ENCODE measurements around the gene GJB3. TPM values are rescaled to one million over a fixed set of nuclear protein-coding genes. Genes with fewer than 3 reads are reported as not detected.
A peak's percentile ranks its signal among the peaks of the same experiment; 100 is the strongest.

Gene GJB3
- total and polyA plus RNA-seq, 2 donors: 0.66 to 4.5 TPM

GRCh38 chr1:34787461-34788420 is 6.7 kb downstream of the GJB3 start:
- Histone ChIP-seq H3K27ac (ENCODE audit: low read depth in 1 of 2, low read length in 1 of 2) (no peak overlapping the region), H3K4me3 (ENCODE audit: low read length in 2 of 2) (no peak overlapping the region), H3K4me1 (ENCODE audit: control insufficient read depth in 2 of 2, insufficient read depth in 2 of 2, low read length in 2 of 2) (peaks cover 0 to 5% of the 10 kb centered on the region in 2 donors), H3K9me3 (ENCODE audit: control insufficient read depth in 2 of 2, insufficient read depth in 1 of 2, low read length in 1 of 2) (peaks cover 0 to 2% of the 10 kb centered on the region in 2 donors), H3K36me3 (ENCODE audit: control insufficient read depth in 2 of 2, insufficient read depth in 2 of 2, low read length in 1 of 2) (no peaks in the 10 kb centered on the region), H3K27me3 (ENCODE audit: control insufficient read depth in 2 of 2, insufficient read depth in 1 of 2, low read length in 1 of 2) (peaks cover 5 to 46% of the 10 kb centered on the region in 2 donors)
- no peak for DNase-seq (ENCODE audit: low read depth in 6 of 9, low spot score in 9 of 9)
- WGBS: 79% methylated on average over 9 of the region's 9 CpGs

- Histone ChIP-seq H3K27ac (ENCODE audit: low read depth in 1 of 2, low read length in 1 of 2) (no peak overlapping the region), H3K27me3 (ENCODE audit: control insufficient read depth in 2 of 2, insufficient read depth in 1 of 2, low read length in 1 of 2) (peaks cover 13 to 50% of the 10 kb centered on the region in 2 donors), H3K4me1 (ENCODE audit: control insufficient read depth in 2 of 2, insufficient read depth in 2 of 2, low read length in 2 of 2) (peaks cover 0 to 5% of the 10 kb centered on the region in 2 donors), H3K9me3 (ENCODE audit: control insufficient read depth in 2 of 2, insufficient read depth in 1 of 2, low read length in 1 of 2) (peaks cover 0 to 2% of the 10 kb centered on the region in 2 donors), H3K4me3 (ENCODE audit: low read length in 2 of 2) (no peak overlapping the region), H3K36me3 (ENCODE audit: control insufficient read depth in 2 of 2, insufficient read depth in 2 of 2, low read length in 1 of 2) (no peaks in the 10 kb centered on the region)
- WGBS: 92% methylated on average over 6 of the region's 6 CpGs
- DNase-seq (ENCODE audit: low read depth in 6 of 9, low spot score in 9 of 9): no peak
Observed at GRCh38 chr1:34790985-34791384, 10.0 kb downstream of the GJB3 start.

GRCh38 chr1:34792424-34792823 is 11.4 kb downstream of the GJB3 start:
- Histone ChIP-seq H3K9me3 (ENCODE audit: control insufficient read depth in 2 of 2, insufficient read depth in 1 of 2, low read length in 1 of 2) (peaks cover 0 to 2% of the 10 kb centered on the region in 2 donors), H3K4me1 (ENCODE audit: control insufficient read depth in 2 of 2, insufficient read depth in 2 of 2, low read length in 2 of 2) (peaks cover 0 to 5% of the 10 kb centered on the region in 2 donors), H3K27me3 (ENCODE audit: control insufficient read depth in 2 of 2, insufficient read depth in 1 of 2, low read length in 1 of 2) (peaks cover 13 to 47% of the 10 kb centered on the region in 2 donors), H3K36me3 (ENCODE audit: control insufficient read depth in 2 of 2, insufficient read depth in 2 of 2, low read length in 1 of 2) (no peaks in the 10 kb centered on the region), H3K4me3 (ENCODE audit: low read length in 2 of 2) (peak overlapping the region in 1 of 2 donors; percentile 27), H3K27ac (ENCODE audit: low read depth in 1 of 2, low read length in 1 of 2) (peak overlapping the region in 1 of 2 donors; percentile 11)
- 65% methylated on average over 10 of the region's 10 CpGs for WGBS
- no peak for DNase-seq (ENCODE audit: low read depth in 6 of 9, low spot score in 9 of 9)

GRCh38 chr1:34792868-34793727 is 12.1 kb downstream of the GJB3 start, which contains the start of gene GJA4:
Gene GJA4, plus strand, starts transcription at chr1:34792999. Its CDS starts 1,215 bp downstream, at chr1:34794214.
- DNase-seq (ENCODE audit: low read depth in 6 of 9, low spot score in 9 of 9): no peak
- WGBS: 15% methylated on average over 45 of the region's 45 CpGs

GRCh38 chr1:34794001-34794789 is 13.2 kb downstream of the GJB3 start:
- Histone ChIP-seq H3K4me1 (ENCODE audit: control insufficient read depth in 2 of 2, insufficient read depth in 2 of 2, low read length in 2 of 2) (peaks cover 0 to 5% of the 10 kb centered on the region in 2 donors), H3K27me3 (ENCODE audit: control insufficient read depth in 2 of 2, insufficient read depth in 1 of 2, low read length in 1 of 2) (peaks cover 13 to 47% of the 10 kb centered on the region in 2 donors), H3K4me3 (ENCODE audit: low read length in 2 of 2) (no peak overlapping the region), H3K27ac (ENCODE audit: low read depth in 1 of 2, low read length in 1 of 2) (no peak overlapping the region), H3K9me3 (ENCODE audit: control insufficient read depth in 2 of 2, insufficient read depth in 1 of 2, low read length in 1 of 2) (peaks cover 0 to 2% of the 10 kb centered on the region in 2 donors), H3K36me3 (ENCODE audit: control insufficient read depth in 2 of 2, insufficient read depth in 2 of 2, low read length in 1 of 2) (no peaks in the 10 kb centered on the region)
- 95% methylated on average over 40 of the region's 40 CpGs for WGBS
- no peak for DNase-seq (ENCODE audit: low read depth in 6 of 9, low spot score in 9 of 9)

More at GRCh38 chr1:34792868-34793727, 12.1 kb downstream of the GJB3 start, which contains the start of gene GJA4:
- peaks cover 13 to 47% of the 10 kb centered on the region in 2 donors for H3K27me3 ChIP-seq (ENCODE audit: control insufficient read depth in 2 of 2, insufficient read depth in 1 of 2, low read length in 1 of 2)
- H3K4me1 ChIP-seq (ENCODE audit: control insufficient read depth in 2 of 2, insufficient read depth in 2 of 2, low read length in 2 of 2): peaks cover 0 to 5% of the 10 kb centered on the region in 2 donors
- H3K27ac ChIP-seq (ENCODE audit: low read depth in 1 of 2, low read length in 1 of 2): peak within 1 kb of the TSS in 1 of 2 donors; percentile 11
- no peaks in the 10 kb centered on the region for H3K36me3 ChIP-seq (ENCODE audit: control insufficient read depth in 2 of 2, insufficient read depth in 2 of 2, low read length in 1 of 2)
- peaks cover 0 to 2% of the 10 kb centered on the region in 2 donors for H3K9me3 ChIP-seq (ENCODE audit: control insufficient read depth in 2 of 2, insufficient read depth in 1 of 2, low read length in 1 of 2)
- peak within 1 kb of the TSS in 1 of 2 donors; percentile 27 for H3K4me3 ChIP-seq (ENCODE audit: low read length in 2 of 2)

GRCh38 chr1:34794790-34795180 is 13.8 kb downstream of the GJB3 start:
- Histone ChIP-seq H3K36me3 (ENCODE audit: control insufficient read depth in 2 of 2, insufficient read depth in 2 of 2, low read length in 1 of 2) (no peaks in the 10 kb centered on the region), H3K27ac (ENCODE audit: low read depth in 1 of 2, low read length in 1 of 2) (no peak overlapping the region), H3K4me3 (ENCODE audit: low read length in 2 of 2) (no peak overlapping the region), H3K4me1 (ENCODE audit: control insufficient read depth in 2 of 2, insufficient read depth in 2 of 2, low read length in 2 of 2) (peaks cover 0 to 5% of the 10 kb centered on the region in 2 donors), H3K9me3 (ENCODE audit: control insufficient read depth in 2 of 2, insufficient read depth in 1 of 2, low read length in 1 of 2) (peaks cover 0 to 2% of the 10 kb centered on the region in 2 donors), H3K27me3 (ENCODE audit: control insufficient read depth in 2 of 2, insufficient read depth in 1 of 2, low read length in 1 of 2) (peaks cover 13 to 47% of the 10 kb centered on the region in 2 donors)
- no peak for DNase-seq (ENCODE audit: low read depth in 6 of 9, low spot score in 9 of 9)
- WGBS: 93% methylated on average over 12 of the region's 12 CpGs

GRCh38 chr1:34795916-34796315 is 14.9 kb downstream of the GJB3 start:
- H3K9me3 ChIP-seq (ENCODE audit: control insufficient read depth in 2 of 2, insufficient read depth in 1 of 2, low read length in 1 of 2): peaks cover 0 to 2% of the 10 kb centered on the region in 2 donors
- no peak overlapping the region for H3K4me3 ChIP-seq (ENCODE audit: low read length in 2 of 2)
- H3K4me1 ChIP-seq (ENCODE audit: control insufficient read depth in 2 of 2, insufficient read depth in 2 of 2, low read length in 2 of 2): peaks cover 0 to 5% of the 10 kb centered on the region in 2 donors
- H3K27ac ChIP-seq (ENCODE audit: low read depth in 1 of 2, low read length in 1 of 2): no peak overlapping the region
- no peaks in the 10 kb centered on the region for H3K36me3 ChIP-seq (ENCODE audit: control insufficient read depth in 2 of 2, insufficient read depth in 2 of 2, low read length in 1 of 2)
- peaks cover 13 to 43% of the 10 kb centered on the region in 2 donors for H3K27me3 ChIP-seq (ENCODE audit: control insufficient read depth in 2 of 2, insufficient read depth in 1 of 2, low read length in 1 of 2)
- 94% methylated on average over 6 of the region's 6 CpGs for WGBS
- DNase-seq (ENCODE audit: low read depth in 6 of 9, low spot score in 9 of 9): no peak

GRCh38 chr1:34796990-34797389 is 16.0 kb downstream of the GJB3 start:
- 94% methylated on average over 6 of the region's 6 CpGs for WGBS
- Histone ChIP-seq H3K9me3 (ENCODE audit: control insufficient read depth in 2 of 2, insufficient read depth in 1 of 2, low read length in 1 of 2) (peaks cover 0 to under 1% of the 10 kb centered on the region in 2 donors), H3K27me3 (ENCODE audit: control insufficient read depth in 2 of 2, insufficient read depth in 1 of 2, low read length in 1 of 2) (peaks cover 13 to 32% of the 10 kb centered on the region in 2 donors), H3K27ac (ENCODE audit: low read depth in 1 of 2, low read length in 1 of 2) (no peak overlapping the region), H3K4me1 (ENCODE audit: control insufficient read depth in 2 of 2, insufficient read depth in 2 of 2, low read length in 2 of 2) (peaks cover 0 to 5% of the 10 kb centered on the region in 2 donors), H3K36me3 (ENCODE audit: control insufficient read depth in 2 of 2, insufficient read depth in 2 of 2, low read length in 1 of 2) (no peaks in the 10 kb centered on the region), H3K4me3 (ENCODE audit: low read length in 2 of 2) (no peak overlapping the region)
- DNase-seq (ENCODE audit: low read depth in 6 of 9, low spot score in 9 of 9): no peak

Measured in thymus (tissue), 11 donors.